Subcutaneous abdominal adipose tissue (tissue), 5 donors: ENCODE measurements around the gene SCGB1D2.

ENCODE experiments used
- H3K27ac ChIP-seq: one replicate; pipeline ENCODE4 v1.7.0; 2013; ENCODE audit warnings: low read depth, mild to moderate bottlenecking, inconsistent platforms, low read length, moderate library complexity
- H3K27me3 ChIP-seq, 5 donors: one replicate each; pipeline ENCODE4 v1.7.0; 2013; ENCODE audit warnings: low read length in 5 of 5, inconsistent platforms in 1 of 5; ENCODE audit not compliant: control insufficient read depth in 5 of 5, insufficient read depth in 4 of 5
- H3K36me3 ChIP-seq, 5 donors: one replicate each; pipeline ENCODE4 v1.7.0; 2013; ENCODE audit warnings: low read length in 5 of 5; ENCODE audit not compliant: control insufficient read depth in 5 of 5, insufficient read depth in 5 of 5
- H3K4me1 ChIP-seq, 5 donors: one replicate each; pipeline ENCODE4 v1.7.0; 2013; ENCODE audit warnings: low read length in 5 of 5, mild to moderate bottlenecking in 3 of 5, moderate library complexity in 1 of 5; ENCODE audit not compliant: control insufficient read depth in 5 of 5, insufficient read depth in 5 of 5
- H3K4me3 ChIP-seq, 5 donors: one replicate each; pipeline ENCODE4 v1.7.0; 2013; ENCODE audit warnings: low read length in 5 of 5, low read depth in 1 of 5
- H3K9ac ChIP-seq, 5 donors: one replicate each; pipeline ENCODE4 v1.7.0; 2013; ENCODE audit warnings: low read length in 5 of 5, mild to moderate bottlenecking in 4 of 5, moderate library complexity in 3 of 5
- H3K9me3 ChIP-seq, 5 donors: one replicate each; pipeline ENCODE4 v1.7.0; 2013; ENCODE audit warnings: low read length in 5 of 5; ENCODE audit not compliant: control insufficient read depth in 5 of 5
- donor health status: healthy.
- donor health status: healthy.
- donor health status: healthy.
- donor health status: healthy.
- donor health status: healthy.

The SCGB1D2 gene

DNA sequence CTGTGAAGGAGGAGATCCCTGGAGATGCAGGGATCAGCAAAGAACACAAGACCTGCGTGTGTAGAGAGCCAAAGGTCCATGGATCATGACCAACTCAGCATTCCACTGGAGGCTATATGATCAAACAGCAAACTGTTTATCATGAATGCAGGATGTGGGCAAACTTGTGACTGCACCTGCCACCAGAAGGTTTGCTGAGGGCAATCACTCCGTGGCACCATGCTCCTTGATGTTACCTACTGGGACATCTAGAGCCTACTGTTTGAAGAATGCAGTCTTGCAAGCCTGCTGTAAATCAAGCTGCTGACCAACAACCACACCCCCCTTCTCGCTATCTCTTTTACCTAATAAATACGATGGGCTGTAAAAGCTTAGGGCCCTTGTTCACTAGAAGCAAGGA lies 9.7 kb downstream of the SCGB1D2 start:
- H3K9ac ChIP-seq = no peak overlapping the region
- no peaks in the 10 kb centered on the region for H3K4me1 ChIP-seq
- peak overlapping the region in 3 of 5 donors; percentile 4 to 52 (median 35) for H3K4me3 ChIP-seq
- peaks cover 17 to 47% (median 36%) of the 10 kb centered on the region in 5 donors for H3K9me3 ChIP-seq
- H3K27me3 ChIP-seq = peaks cover 0 to 4% (median 0%) of the 10 kb centered on the region in 5 donors
- no peak overlapping the region for H3K27ac ChIP-seq
- no peaks in the 10 kb centered on the region for H3K36me3 ChIP-seq

DNA sequence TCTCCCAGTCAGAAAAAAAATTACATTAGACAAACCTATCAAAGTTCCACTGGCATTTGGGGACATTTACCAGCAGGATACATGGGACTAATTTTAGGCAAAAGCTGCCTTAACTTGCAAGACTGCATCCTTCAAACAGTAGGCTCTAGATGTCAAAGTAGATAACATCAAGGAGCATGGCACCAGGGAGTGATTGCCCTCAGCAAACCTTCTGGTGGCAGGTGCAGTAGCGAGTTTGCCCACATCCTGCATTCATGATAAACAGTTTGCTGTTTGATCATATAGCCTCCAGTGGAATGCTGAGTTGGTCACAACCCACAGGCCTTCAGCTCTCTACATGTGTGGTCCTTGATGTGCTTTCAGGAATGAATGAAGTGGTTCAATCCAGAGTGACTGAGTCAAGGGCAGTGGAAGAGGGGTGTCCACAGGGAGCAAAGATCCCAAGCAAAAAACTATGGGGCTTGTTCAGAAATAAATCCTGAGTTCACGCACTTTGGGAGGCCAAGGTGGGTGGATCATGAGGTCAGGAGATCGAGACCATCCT lies 12.0 kb downstream of the SCGB1D2 start:
- no peaks in the 10 kb centered on the region for H3K36me3 ChIP-seq
- H3K9ac ChIP-seq = no peak overlapping the region
- no peaks in the 10 kb centered on the region for H3K27me3 ChIP-seq
- H3K4me3 ChIP-seq = no peak overlapping the region
- H3K4me1 ChIP-seq = no peaks in the 10 kb centered on the region
- H3K9me3 ChIP-seq = peaks cover 17 to 47% (median 36%) of the 10 kb centered on the region in 5 donors
- no peak overlapping the region for H3K27ac ChIP-seq

DNA sequence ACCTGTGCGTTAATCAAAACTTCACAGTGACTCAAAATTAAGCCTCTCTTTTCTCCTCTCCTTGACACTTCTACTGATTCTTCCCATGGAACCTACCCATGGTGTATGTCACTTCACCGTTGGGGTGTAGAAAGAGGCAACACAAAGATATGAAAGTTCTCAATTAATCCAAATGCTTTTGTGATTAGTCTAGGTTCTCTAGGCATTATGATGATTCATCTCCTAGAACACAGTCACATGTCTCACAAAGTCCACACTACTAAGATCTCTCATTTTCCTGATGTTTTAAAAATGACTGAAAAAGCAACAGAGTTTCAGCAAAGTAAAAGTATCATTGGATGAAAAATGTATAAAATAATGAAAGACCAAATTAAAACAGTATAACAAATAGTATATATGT lies 14.2 kb downstream of the SCGB1D2 start:
- Histone ChIP-seq H3K4me1 (no peaks in the 10 kb centered on the region), H3K9ac (no peak overlapping the region), H3K4me3 (no peak overlapping the region), H3K9me3 (peaks cover 8 to 34% (median 24%) of the 10 kb centered on the region in 5 donors), H3K27ac (no peak overlapping the region), H3K36me3 (no peaks in the 10 kb centered on the region), H3K27me3 (no peaks in the 10 kb centered on the region)

DNA sequence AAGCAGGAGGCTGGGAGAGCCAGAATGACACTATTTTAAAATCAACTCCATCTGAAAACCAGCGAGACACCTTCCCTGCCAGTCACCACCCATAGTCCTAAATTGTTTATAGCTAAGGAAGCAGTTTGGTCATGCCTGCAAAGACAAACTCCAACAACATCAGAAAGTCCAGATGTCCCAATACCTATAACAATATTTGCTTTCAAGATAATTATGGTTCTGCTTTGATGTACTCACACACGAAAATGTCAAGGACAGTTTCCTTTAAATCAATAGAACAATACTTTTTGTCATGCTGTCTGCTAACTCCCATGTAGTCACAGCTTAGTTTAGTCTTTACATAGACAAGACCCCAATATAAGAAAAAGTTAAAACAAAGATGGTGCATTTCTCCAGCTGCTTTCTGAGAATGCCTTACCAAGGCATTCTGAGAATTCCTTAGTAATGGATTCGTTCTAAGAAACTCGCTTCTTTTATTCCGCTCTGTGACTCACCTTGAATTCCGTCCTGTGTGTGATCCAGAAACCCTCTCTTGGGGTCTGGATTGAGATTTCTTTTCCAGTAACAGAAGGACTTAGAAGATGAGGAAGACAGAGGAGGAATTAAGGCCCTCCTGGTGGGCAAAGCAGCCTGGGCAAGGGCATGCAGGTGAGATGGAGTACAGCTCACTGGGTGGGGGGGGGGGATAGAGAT lies 18.4 kb downstream of the SCGB1D2 start:
- no peaks in the 10 kb centered on the region for H3K27me3 ChIP-seq
- no peak overlapping the region for H3K9ac ChIP-seq
- H3K4me3 ChIP-seq = no peak overlapping the region
- no peak overlapping the region for H3K27ac ChIP-seq
- H3K4me1 ChIP-seq = no peaks in the 10 kb centered on the region
- H3K36me3 ChIP-seq = no peaks in the 10 kb centered on the region
- H3K9me3 ChIP-seq = no peaks in the 10 kb centered on the region

DNA sequence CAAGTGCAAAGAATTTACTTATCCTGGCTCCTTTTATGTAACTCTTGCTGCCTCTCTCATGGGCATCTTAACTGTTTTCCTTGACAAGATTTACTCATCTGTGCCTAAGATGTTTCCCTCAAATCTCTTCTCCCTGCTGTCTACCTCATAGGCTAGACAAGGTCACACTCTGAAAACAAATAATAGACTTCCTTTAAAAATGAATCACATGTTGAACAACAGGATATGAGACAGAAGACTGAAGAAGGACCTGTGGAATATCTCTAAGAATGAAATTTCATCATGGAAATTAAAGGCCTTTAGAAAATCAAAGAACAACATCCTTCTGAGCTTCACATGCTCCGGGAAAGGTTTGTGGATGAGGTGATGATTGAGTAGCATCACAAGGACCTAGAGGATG lies 22.0 kb downstream of the SCGB1D2 start:
- no peak overlapping the region for H3K27ac ChIP-seq
- peaks cover 0 to 8% (median 3%) of the 10 kb centered on the region in 5 donors for H3K27me3 ChIP-seq
- H3K36me3 ChIP-seq = no peaks in the 10 kb centered on the region
- H3K9me3 ChIP-seq = no peaks in the 10 kb centered on the region
- H3K4me3 ChIP-seq = no peak overlapping the region
- no peaks in the 10 kb centered on the region for H3K4me1 ChIP-seq
- no peak overlapping the region for H3K9ac ChIP-seq

DNA sequence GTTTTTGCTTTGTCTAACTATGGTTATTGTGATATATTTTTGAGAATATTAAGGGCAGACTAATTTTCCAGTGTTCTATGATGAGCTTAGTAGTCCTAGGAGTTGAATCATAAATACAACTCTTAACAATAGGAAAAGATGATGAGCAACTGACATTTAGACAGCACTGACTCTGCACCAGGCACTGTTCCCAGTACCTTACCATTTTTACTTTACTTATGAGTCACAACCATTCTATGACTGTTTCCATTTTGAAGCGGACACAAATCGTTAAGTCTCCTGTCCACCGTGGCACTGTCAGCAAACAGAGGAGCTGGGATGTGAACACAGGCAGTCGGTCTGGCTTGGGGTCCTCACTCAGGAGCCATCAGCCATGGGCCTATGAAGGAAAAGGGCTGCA lies 24.5 kb downstream of the SCGB1D2 start:
- Histone ChIP-seq H3K27ac (no peak overlapping the region), H3K4me1 (no peaks in the 10 kb centered on the region), H3K27me3 (peaks cover 0 to 8% (median 3%) of the 10 kb centered on the region in 5 donors), H3K9ac (no peak overlapping the region), H3K4me3 (no peak overlapping the region), H3K9me3 (no peaks in the 10 kb centered on the region), H3K36me3 (no peaks in the 10 kb centered on the region)

DNA sequence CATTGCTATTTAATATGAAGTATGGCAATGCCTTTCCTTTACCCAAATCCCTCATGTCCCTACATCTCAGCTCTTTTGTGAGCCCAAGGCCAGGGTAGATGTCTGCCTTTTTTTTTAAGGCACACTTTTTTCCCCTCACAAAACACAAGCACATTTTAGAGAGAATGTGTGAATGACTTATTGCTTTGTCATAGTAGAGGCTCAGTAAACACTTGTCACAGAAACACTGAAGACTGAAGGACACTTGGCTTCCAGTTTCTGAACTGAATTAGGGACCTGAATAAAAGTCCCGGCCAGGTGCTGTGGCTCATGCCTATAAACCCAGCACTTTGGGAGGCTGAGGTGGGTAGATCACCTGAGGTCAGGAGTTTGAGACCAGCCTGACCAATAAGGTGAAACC lies 25.0 kb downstream of the SCGB1D2 start:
- Histone ChIP-seq H3K9ac (no peak overlapping the region), H3K36me3 (no peaks in the 10 kb centered on the region), H3K27ac (no peak overlapping the region), H3K4me1 (no peaks in the 10 kb centered on the region), H3K27me3 (peaks cover 0 to 8% (median 3%) of the 10 kb centered on the region in 5 donors), H3K9me3 (no peaks in the 10 kb centered on the region), H3K4me3 (no peak overlapping the region)

DNA sequence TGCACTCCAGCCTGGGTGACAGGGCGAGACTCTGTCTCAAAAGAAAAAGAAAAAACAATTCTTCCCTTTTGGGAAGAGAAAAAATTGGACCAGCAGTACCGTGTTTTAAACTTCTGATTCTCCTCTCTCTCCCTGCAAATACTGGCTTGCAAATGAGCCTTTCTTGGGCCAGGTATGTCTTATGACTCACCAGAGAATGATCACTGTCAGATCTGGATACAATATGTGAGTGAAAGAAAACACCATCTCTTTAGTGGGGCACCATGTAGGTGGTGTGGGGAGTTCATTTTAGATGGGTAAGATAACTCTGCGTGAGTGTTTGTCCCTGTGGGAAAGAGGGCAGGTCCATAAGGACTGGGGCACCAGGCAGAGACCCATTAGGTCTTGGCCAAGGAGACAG lies 25.5 kb downstream of the SCGB1D2 start:
- Histone ChIP-seq H3K9ac (no peak overlapping the region), H3K27me3 (peaks cover 0 to 8% (median 3%) of the 10 kb centered on the region in 5 donors), H3K4me3 (no peak overlapping the region), H3K9me3 (no peaks in the 10 kb centered on the region), H3K36me3 (no peaks in the 10 kb centered on the region), H3K27ac (no peak overlapping the region), H3K4me1 (no peaks in the 10 kb centered on the region)

DNA sequence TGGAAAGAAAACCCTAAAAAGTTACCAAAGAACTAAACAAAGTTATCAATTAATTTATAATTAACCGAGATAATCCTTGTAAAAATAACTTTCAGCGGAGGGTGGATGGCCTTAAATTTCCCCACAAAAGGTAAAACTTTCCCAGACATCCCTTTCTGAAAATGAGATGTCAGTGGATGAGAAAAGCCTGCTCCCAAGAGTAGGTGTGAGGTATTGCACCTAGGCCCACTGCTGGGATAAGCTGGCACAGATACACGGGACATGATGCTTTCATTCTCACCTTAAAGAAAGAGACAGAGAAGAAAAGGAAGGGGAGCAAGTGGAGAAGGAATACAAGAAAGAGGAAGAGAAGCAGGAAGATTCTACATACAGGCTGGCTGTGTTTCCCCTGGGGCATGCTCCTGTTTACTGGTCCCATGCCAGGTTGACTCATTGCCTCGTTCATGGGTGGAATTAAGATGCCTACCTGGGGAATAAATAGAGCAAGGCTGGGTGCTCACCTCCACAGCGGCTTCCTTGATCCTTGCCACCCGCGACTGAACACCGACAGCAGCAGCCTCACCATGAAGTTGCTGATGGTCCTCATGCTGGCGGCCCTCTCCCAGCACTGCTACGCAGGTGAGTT lies 27.7 kb downstream of the SCGB1D2 start, which contains the start of gene SCGB2A2:
SCGB2A2 (plus strand) TSS at position 505 of the 625 bp plus-strand sequence; CDS start at position 564, 59 bp downstream.
- Histone ChIP-seq H3K4me1 (no peaks in the 10 kb centered on the region), H3K9me3 (no peaks in the 10 kb centered on the region), H3K9ac (no peak within 1 kb of the TSS), H3K27me3 (peaks cover 0 to 8% (median 3%) of the 10 kb centered on the region in 5 donors), H3K27ac (no peak within 1 kb of the TSS), H3K36me3 (no peaks in the 10 kb centered on the region), H3K4me3 (no peak within 1 kb of the TSS)

DNA sequence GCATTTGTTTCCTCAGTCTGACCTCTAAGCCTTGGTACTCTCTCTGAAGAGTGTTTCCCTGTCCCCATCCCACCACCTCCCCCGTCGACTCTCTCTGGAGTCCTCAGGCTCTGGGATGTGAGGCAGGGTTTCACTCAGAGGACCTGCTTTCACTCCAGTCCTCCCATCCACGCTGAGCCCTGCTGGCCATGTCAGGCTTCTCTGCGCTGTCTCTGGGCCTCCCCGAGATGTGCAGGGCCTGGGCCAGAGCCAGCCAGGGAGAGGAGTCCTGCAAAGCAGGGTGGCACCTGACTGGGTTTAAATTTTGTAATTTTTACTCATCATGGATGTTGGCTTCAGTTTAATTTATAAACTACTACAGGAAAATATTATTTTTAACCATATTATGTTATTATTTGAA lies 31.2 kb downstream of the SCGB1D2 start:
- H3K9me3 ChIP-seq = no peaks in the 10 kb centered on the region
- H3K27ac ChIP-seq = no peak overlapping the region
- no peak overlapping the region for H3K9ac ChIP-seq
- H3K4me1 ChIP-seq = no peaks in the 10 kb centered on the region
- H3K36me3 ChIP-seq = no peaks in the 10 kb centered on the region
- H3K4me3 ChIP-seq = no peak overlapping the region
- peaks cover 0 to 6% (median 0%) of the 10 kb centered on the region in 5 donors for H3K27me3 ChIP-seq
